HepG2 (cell line): Measurements from ENCODE around the gene SLC6A7. TPM values are rescaled to one million over a fixed set of nuclear protein-coding genes. Genes with fewer than 3 reads are reported as not detected.

Source experiments
- ATAC-seq: fragments of 200-7000 bp; cut with Tn5 transposase; 3 replicates; pipeline ENCODE4 v1.9.1; 2020; ENCODE audit warnings: mild to moderate bottlenecking, moderate library complexity
- BruUV-seq: library from RNA; stranded (reverse); fragments of 400-500 nt; replicated peaks from 2 replicates; lab custom pipeline; 2021; lab: Mats Ljungman, UMichigan
- CTCF ChIA-PET: fragments of 300-600 bp; formaldehyde crosslinking; extraction: SDS; loops from one replicate; lab custom pipeline; 2021; ENCODE audit warnings: low total read pairs, inconsistent platforms, low intra/inter-chr PET ratio; lab: Yijun Ruan, JAX
- POLR2A ChIA-PET: fragments of 350-600 bp; sonication (Branson Sonifier 250); formaldehyde crosslinking; loops from one replicate; lab custom pipeline; 2020; ENCODE audit warnings: antibody characterized with exemption, inconsistent platforms; lab: Yijun Ruan, JAX
- DNase-seq: peaks from one replicate; pipeline ENCODE4 v3.0.0-alpha.2; 2015; ENCODE audit warnings: low spot score
- FAIRE-seq: peaks from 3 replicates; lab custom pipeline; 2011; peaks lifted over from hg19 to GRCh38; lab: Jason Lieb, UNC
- H2AFZ ChIP-seq: one replicate; pipeline ENCODE4 v1.6.1; 2011; ENCODE audit warnings: low read length, inconsistent platforms
- H3K27ac ChIP-seq: fragments of 300-600 bp; 3 replicates; pipeline ENCODE4 v1.8.0; 2011; ENCODE audit warnings: mixed run types, mild to moderate bottlenecking, mixed read lengths, low read length, inconsistent platforms; ENCODE audit not compliant: insufficient read depth; ENCODE audit errors: extremely low read length
- H3K27me3 ChIP-seq, 2 experiments: fragments of 200-600 bp in 1 of 2; 2 replicates in 1 of 2; 3 replicates in 1 of 2; pipeline versions ENCODE4 v1.6.0 to v1.8.0; 2011; ENCODE audit warnings: low read length in 2 of 2, mild to moderate bottlenecking in 2 of 2, moderate library complexity in 2 of 2, inconsistent platforms in 1 of 2; ENCODE audit not compliant: insufficient read depth in 2 of 2, control insufficient read depth in 1 of 2
- H3K36me3 ChIP-seq, 2 experiments: fragments of 200-600 bp in 1 of 2; replicated peaks in 1 of 2; 2 replicates in 1 of 2; 3 replicates in 1 of 2; pipeline versions ENCODE4 v1.5.1 to v1.8.0; 2011; ENCODE audit warnings: low read length in 2 of 2, inconsistent platforms in 1 of 2; ENCODE audit not compliant: insufficient read depth in 2 of 2, control insufficient read depth in 1 of 2
- H3K4me1 ChIP-seq: 2 replicates; pipeline ENCODE4 v1.5.1; 2012; ENCODE audit warnings: low read length, inconsistent platforms; ENCODE audit not compliant: insufficient read depth
- H3K4me2 ChIP-seq: 2 replicates; pipeline ENCODE4 v1.6.0; 2011; ENCODE audit warnings: low read depth, low read length, inconsistent platforms
- H3K4me3 ChIP-seq, 3 experiments: fragments of 200-600 bp in 1 of 3; sonication (generic), shearing (Covaris generic) in 1 of 3; replicated peaks in 1 of 3; 2 replicates each; pipeline ENCODE4 v1.5.1; 2011 to 2016; ENCODE audit warnings: low read length in 3 of 3, inconsistent platforms in 2 of 3, low read depth in 2 of 3, mild to moderate bottlenecking in 2 of 3, control low read depth in 1 of 3, mixed read lengths in 1 of 3; ENCODE audit not compliant: insufficient read depth in 1 of 3
- H3K79me2 ChIP-seq: one replicate; pipeline ENCODE4 v1.6.1; 2011; ENCODE audit warnings: low read length, inconsistent platforms; ENCODE audit not compliant: insufficient read depth
- H3K9ac ChIP-seq: 2 replicates; pipeline ENCODE4 v1.6.0; 2011; ENCODE audit warnings: mild to moderate bottlenecking, low read depth, low read length, inconsistent platforms; ENCODE audit not compliant: insufficient read depth
- H3K9me3 ChIP-seq: 2 replicates; pipeline ENCODE4 v1.5.1; 2012; ENCODE audit warnings: mild to moderate bottlenecking, low read length
- H4K20me1 ChIP-seq: 2 replicates; pipeline ENCODE4 v1.6.0; 2011; ENCODE audit warnings: inconsistent platforms, mild to moderate bottlenecking, low read length, moderate library complexity; ENCODE audit not compliant: insufficient read depth
- IRF2 ChIP-seq: IDR thresholded peaks from 2 replicates; pipeline ENCODE4 v1.6.1; 2018; ENCODE audit warnings: missing genetic modification reagents, missing compliant biosample characterization
- MEIS1 ChIP-seq: sonication (generic); formaldehyde crosslinking; IDR thresholded peaks from 2 replicates; pipeline ENCODE4 v1.9.0; 2021; ENCODE audit warnings: mild to moderate bottlenecking, missing genetic modification reagents, moderate library complexity, borderline replicate concordance
- NFKBIZ ChIP-seq: IDR thresholded peaks from 2 replicates; pipeline ENCODE4 v1.6.1; 2018; ENCODE audit warnings: missing genetic modification reagents, missing compliant biosample characterization
- NONO ChIP-seq, 2 experiments: fragments of 450-650 bp in 1 of 2; sonication (generic) in 1 of 2; formaldehyde crosslinking in 1 of 2; IDR thresholded peaks in 1 of 2; conservative IDR thresholded peaks in 1 of 2; 2 replicates each; pipeline versions ENCODE4 v1.6.1 to v1.8.0; 2017 to 2022; ENCODE audit warnings: mild to moderate bottlenecking in 1 of 2, missing genetic modification reagents in 1 of 2, moderate library complexity in 1 of 2
- SIN3B ChIP-seq: fragments of 150-350 bp; IDR thresholded peaks from 2 replicates; pipeline ENCODE4 v1.6.1; 2014; ENCODE audit warnings: low read length
- SKI ChIP-seq: fragments of 450-650 bp; IDR thresholded peaks from one replicate; pipeline ENCODE4 v1.6.1; 2018; ENCODE audit warnings: mild to moderate bottlenecking; ENCODE audit not compliant: partially characterized antibody
- SNAPC4 ChIP-seq: sonication (generic); formaldehyde crosslinking; IDR thresholded peaks from 2 replicates; pipeline ENCODE4 v1.4.0; 2020; ENCODE audit warnings: mild to moderate bottlenecking, missing genetic modification reagents
- SP2 ChIP-seq: sonication (generic); formaldehyde crosslinking; IDR thresholded peaks from 2 replicates; pipeline ENCODE4 v1.5.1; 2020; ENCODE audit warnings: mild to moderate bottlenecking, missing genetic modification reagents
- ZKSCAN5 ChIP-seq: sonication (generic); formaldehyde crosslinking; IDR thresholded peaks from 2 replicates; pipeline ENCODE4 v1.5.1; 2020; ENCODE audit warnings: mild to moderate bottlenecking, missing genetic modification reagents
- ZNF224 ChIP-seq: sonication (generic); formaldehyde crosslinking; IDR thresholded peaks from 2 replicates; pipeline ENCODE4 v1.5.0; 2020; ENCODE audit warnings: mild to moderate bottlenecking, missing genetic modification reagents
- ZNF354B ChIP-seq: sonication (generic); formaldehyde crosslinking; IDR thresholded peaks from 2 replicates; pipeline ENCODE4 v1.8.0; 2022; ENCODE audit warnings: mild to moderate bottlenecking, missing genetic modification reagents
- ZNF784 ChIP-seq: sonication (generic); formaldehyde crosslinking; IDR thresholded peaks from 2 replicates; pipeline ENCODE4 v1.5.1; 2020; ENCODE audit warnings: missing genetic modification reagents, mild to moderate bottlenecking, borderline replicate concordance
- WGBS: methylation state at CpG from one replicate; pipeline ENCODE4 v1.1.6; 2017; ENCODE audit warnings: low lambda C conversion rate; 5-methylcytosine and 5-hydroxymethylcytosine counted together
- in situ Hi-C: cut with HindIII; loops from 2 replicates; pipeline ENCODE4 v1.10.0; 2017; ENCODE audit warnings: low pct_unique_long_range_greater_than_20kb; ENCODE audit not compliant: extremely low pct_ligation_motif_present
- intact Hi-C: fragments of 100-400 bp; cut with micrococcal nuclease; formaldehyde crosslinking; loops from one replicate; pipeline ENCODE4 v1.10.0; 2022; ENCODE audit not compliant: unreplicated experiment
- polyA plus RNA-seq, 8 experiments: library from polyadenylated mRNA; depleted of rRNA in 3 of 8; stranded (reverse) in 7 of 8; unstranded in 1 of 8; fragments of >200 nt; fragmentation: Illumina TruSeq in 4 of 8; extraction: Trizol in 4 of 8; gene quantifications; 2 replicates each; pipeline versions ENCODE4 v1.2.1 to v1.2.3, GENCODE V29; 2011 to 2016; ENCODE audit warnings: low read depth in 4 of 8, missing spikeins in 1 of 8, mixed read lengths in 1 of 8; ENCODE audit not compliant: insufficient read depth in 1 of 8
- total RNA-seq, 5 experiments: library from RNA; depleted of rRNA; stranded (reverse); fragments of >200 nt; fragmentation: Illumina TruSeq; extraction: Trizol; gene quantifications; 2 replicates each; pipeline ENCODE4 v1.2.3, GENCODE V29; 2016; ENCODE audit warnings: low read depth in 1 of 5
- TF ChIP-seq, protein P1 (sequence below): sonication (generic); formaldehyde crosslinking; IDR thresholded peaks from 2 replicates; pipeline ENCODE4; 2020; ENCODE audit warnings: missing genetic modification reagents, mild to moderate bottlenecking, borderline replicate concordance

The SLC6A7 gene
- total and polyA plus RNA-seq, 2 of the 13 experiments (the other 11 are each of a cell fraction or from before 2014, with no cell fraction given) = not detected

GRCh38 chr5:150215979-150216944 lies 26.4 kb downstream of the SLC6A7 start:
- in situ Hi-C loops (loop anchor here (5.0 kb wide), 2 partner anchors 54 to 89 kb away; no protein-coding TSS in a partner anchor), intact Hi-C loops (no loop called here)
- H3K4me3 ChIP-seq = no peak overlapping the region
- 2% methylated on average over 7 of the region's 10 CpGs for WGBS
- no peaks in the 10 kb centered on the region for H4K20me1 ChIP-seq
- peak; percentile 42 for DNase-seq
- H2AFZ ChIP-seq = no peak overlapping the region
- ChIA-PET CTCF (interaction anchor here (2.2 to 4.3 kb wide), 2 partner anchors 54 to 86 kb away, joined by 25 to 62 read pairs; no protein-coding TSS in a partner anchor), POLR2A (interaction anchor here (0.7 to 0.9 kb wide), 2 partner anchors 73 to 79 kb away, joined by 3 to 4 read pairs; no protein-coding TSS in a partner anchor)
- H3K27me3 ChIP-seq = peaks cover 8 to 57% of the 10 kb centered on the region in 2 experiments; a peak in 4 of 5 replicates
- H3K4me1 ChIP-seq = peaks cover 18% of the 10 kb centered on the region
- H3K79me2 ChIP-seq = no peaks in the 10 kb centered on the region
- H3K27ac ChIP-seq = no peak overlapping the region
- H3K9ac ChIP-seq = no peak overlapping the region
- BruUV-seq = no TSS peak
- ATAC-seq = peak; percentile 11; the same call in 1 of the 3 replicates
- H3K9me3 ChIP-seq = no peaks in the 10 kb centered on the region
- FAIRE-seq = no peak
- H3K36me3 ChIP-seq = no peaks in the 10 kb centered on the region
- no peak overlapping the region for H3K4me2 ChIP-seq
- TF ChIP-seq NONO (IDR thresholded peaks at IDR 0.05) = no peak
- TF ChIP-seq NONO (CRISPR knock-in tag; conservative IDR thresholded peaks at IDR 0.05) = no peak
- TF ChIP-seq MEIS1 = no peak
- TF ChIP-seq ZNF224 (CRISPR knock-in tag) = no peak
- no peak for TF ChIP-seq ZKSCAN5 (CRISPR knock-in tag)
- TF ChIP-seq SKI = no peak
- TF ChIP-seq NFKBIZ (CRISPR knock-in tag) = no peak
- no peak for TF ChIP-seq SIN3B
- no peak for TF ChIP-seq IRF2 (CRISPR knock-in tag)
- TF ChIP-seq SP2 = no peak
- TF ChIP-seq, protein P1, sequence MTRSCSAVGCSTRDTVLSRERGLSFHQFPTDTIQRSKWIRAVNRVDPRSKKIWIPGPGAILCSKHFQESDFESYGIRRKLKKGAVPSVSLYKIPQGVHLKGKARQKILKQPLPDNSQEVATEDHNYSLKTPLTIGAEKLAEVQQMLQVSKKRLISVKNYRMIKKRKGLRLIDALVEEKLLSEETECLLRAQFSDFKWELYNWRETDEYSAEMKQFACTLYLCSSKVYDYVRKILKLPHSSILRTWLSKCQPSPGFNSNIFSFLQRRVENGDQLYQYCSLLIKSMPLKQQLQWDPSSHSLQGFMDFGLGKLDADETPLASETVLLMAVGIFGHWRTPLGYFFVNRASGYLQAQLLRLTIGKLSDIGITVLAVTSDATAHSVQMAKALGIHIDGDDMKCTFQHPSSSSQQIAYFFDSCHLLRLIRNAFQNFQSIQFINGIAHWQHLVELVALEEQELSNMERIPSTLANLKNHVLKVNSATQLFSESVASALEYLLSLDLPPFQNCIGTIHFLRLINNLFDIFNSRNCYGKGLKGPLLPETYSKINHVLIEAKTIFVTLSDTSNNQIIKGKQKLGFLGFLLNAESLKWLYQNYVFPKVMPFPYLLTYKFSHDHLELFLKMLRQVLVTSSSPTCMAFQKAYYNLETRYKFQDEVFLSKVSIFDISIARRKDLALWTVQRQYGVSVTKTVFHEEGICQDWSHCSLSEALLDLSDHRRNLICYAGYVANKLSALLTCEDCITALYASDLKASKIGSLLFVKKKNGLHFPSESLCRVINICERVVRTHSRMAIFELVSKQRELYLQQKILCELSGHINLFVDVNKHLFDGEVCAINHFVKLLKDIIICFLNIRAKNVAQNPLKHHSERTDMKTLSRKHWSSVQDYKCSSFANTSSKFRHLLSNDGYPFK (CRISPR knock-in tag) = no peak
- TF ChIP-seq SNAPC4 = no peak
- TF ChIP-seq ZNF784 = no peak
- no peak for TF ChIP-seq ZNF354B (CRISPR knock-in tag)
